ENCODE measurements around the gene TMUB2.

TMUB2 gene

DNA sequence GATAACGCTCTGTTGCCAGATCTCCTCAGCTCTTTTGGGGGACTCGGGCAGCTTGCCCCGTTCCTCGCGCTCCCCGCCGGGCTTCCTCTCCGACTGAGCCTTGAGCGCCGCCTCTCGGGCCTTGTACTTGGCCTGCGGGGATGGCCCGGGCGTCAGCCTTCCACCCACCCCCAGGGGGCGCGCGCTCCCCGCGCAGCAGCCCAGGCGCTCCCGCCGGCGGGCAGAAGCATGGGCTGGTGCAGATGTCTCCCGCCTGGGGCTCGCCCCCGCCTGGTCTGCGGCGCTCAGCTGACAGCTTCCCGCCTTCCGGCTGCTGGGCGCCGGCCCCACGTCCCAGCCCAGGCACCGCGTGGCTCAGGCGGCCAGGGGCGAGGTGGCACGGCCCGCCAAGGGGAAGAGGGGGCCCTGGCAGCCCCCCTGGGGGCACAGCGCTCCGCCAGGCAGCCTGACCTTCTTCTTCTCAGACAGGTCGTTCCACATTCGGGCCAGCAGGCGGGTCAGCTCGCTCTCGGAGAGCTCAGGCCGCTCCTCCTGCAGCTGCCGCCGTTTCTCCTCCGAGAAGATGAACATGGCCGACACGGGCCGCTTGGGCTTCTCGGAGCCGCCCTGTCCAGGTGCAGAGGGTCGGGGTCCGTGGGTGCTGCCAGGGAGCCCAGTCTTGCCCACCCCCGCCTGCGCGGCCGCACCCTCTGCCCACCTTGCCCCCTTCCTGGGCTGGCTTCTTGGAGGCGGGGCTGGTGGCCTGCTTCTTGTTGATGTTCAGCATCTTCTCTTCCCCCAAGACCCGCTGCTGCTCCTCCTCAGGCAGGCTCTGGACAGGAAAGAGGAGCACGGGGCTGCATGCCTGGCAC is 23.8 kb downstream of the TMUB2 start:
- H3K4me3 ChIP-seq (ENCODE audit: low read length, poor library complexity, severe bottlenecking) = no peak overlapping the region
- no peaks in the 10 kb centered on the region for H3K9me3 ChIP-seq (ENCODE audit: insufficient read depth, low read depth, low read length)
- no peak overlapping the region for H3K9ac ChIP-seq (ENCODE audit: low read depth, low read length, poor library complexity, severe bottlenecking)
- no peaks in the 10 kb centered on the region for H3K9me2 ChIP-seq (replicated peaks; ENCODE audit: low read depth, low read length)
- H3K4me2 ChIP-seq (ENCODE audit: low read depth, low read length, poor library complexity, severe bottlenecking) = no peak overlapping the region
- H3K79me2 ChIP-seq (ENCODE audit: insufficient read depth, low read length) = peaks cover 22% of the 10 kb centered on the region; the same call in 1 of the 2 replicates
- H3K36me3 ChIP-seq (ENCODE audit: insufficient read depth, low read length) = peaks cover 74% of the 10 kb centered on the region; the same call in 1 of the 2 replicates
- H3K4me1 ChIP-seq (ENCODE audit: insufficient read depth, low read length, poor library complexity, severe bottlenecking) = peaks cover 2% of the 10 kb centered on the region
- no peaks in the 10 kb centered on the region for H3F3A ChIP-seq (ENCODE audit: low read depth)
- H4K20me1 ChIP-seq (ENCODE audit: insufficient read depth, low read length, poor library complexity, severe bottlenecking) = peaks cover 18% of the 10 kb centered on the region
- no peak overlapping the region for H2AFZ ChIP-seq (ENCODE audit: low read length)
- TF ChIP-seq, protein P1, sequence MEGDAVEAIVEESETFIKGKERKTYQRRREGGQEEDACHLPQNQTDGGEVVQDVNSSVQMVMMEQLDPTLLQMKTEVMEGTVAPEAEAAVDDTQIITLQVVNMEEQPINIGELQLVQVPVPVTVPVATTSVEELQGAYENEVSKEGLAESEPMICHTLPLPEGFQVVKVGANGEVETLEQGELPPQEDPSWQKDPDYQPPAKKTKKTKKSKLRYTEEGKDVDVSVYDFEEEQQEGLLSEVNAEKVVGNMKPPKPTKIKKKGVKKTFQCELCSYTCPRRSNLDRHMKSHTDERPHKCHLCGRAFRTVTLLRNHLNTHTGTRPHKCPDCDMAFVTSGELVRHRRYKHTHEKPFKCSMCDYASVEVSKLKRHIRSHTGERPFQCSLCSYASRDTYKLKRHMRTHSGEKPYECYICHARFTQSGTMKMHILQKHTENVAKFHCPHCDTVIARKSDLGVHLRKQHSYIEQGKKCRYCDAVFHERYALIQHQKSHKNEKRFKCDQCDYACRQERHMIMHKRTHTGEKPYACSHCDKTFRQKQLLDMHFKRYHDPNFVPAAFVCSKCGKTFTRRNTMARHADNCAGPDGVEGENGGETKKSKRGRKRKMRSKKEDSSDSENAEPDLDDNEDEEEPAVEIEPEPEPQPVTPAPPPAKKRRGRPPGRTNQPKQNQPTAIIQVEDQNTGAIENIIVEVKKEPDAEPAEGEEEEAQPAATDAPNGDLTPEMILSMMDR (conservative IDR thresholded peaks at IDR 0.05; ENCODE audit: low read length) = peak; percentile 38
- TF ChIP-seq EZH2phosphoT487 (IDR thresholded peaks at IDR 0.05; ENCODE audit: borderline replicate concordance) = no peak
- H3K27me3 ChIP-seq (ENCODE audit: insufficient read depth, low read length, poor library complexity, severe bottlenecking) = no peaks in the 10 kb centered on the region

DNA sequence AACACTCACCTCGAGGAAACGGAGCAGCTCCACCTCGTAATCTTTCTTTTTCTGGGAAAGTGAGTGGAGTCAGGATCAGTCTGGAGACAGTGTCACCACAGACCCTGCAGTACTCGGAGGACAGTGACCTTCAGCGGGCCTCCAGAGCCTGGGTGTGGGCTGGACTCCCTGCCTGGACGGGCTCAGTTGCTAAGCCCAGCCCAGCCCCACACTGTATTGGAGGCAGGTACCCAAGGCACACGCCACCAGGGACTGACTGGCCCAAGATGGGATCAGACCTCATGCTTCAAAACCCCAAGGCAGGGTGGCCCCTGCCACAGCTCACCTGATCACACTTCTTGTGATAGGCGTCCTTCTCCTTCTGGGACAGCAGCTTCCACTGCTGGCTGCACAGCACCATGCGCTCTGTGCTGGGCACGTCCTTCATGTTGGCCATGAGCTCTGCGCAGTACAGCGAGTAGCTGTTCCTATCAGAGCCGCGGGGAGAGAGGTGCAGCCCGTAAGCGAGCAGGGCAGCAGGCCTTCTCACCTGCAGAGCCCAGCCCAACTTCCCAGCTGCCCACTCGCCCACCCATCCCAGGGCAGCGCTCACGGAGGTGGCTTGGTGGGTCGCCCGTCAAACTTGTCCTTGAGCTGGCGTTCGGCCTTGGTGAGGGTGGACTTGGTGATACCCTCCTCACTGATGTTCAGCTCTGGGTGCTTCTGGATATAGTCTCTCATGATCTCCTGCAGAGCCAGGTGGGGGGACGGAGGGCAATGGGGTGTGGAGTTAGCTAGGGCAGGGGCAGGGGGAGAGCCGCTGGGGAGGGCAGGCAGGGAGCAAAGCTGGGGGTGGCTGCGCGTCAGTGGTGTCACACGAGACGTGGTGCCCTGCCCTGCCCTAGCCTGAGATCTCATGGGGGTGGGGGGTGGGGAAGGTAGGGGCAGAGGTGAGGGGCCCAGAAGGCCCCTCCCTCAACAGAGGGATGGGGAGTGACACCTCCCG is 24.8 kb downstream of the TMUB2 start:
- Histone ChIP-seq H3K4me1 (ENCODE audit: insufficient read depth, low read length, poor library complexity, severe bottlenecking) (peaks cover 12% of the 10 kb centered on the region), H3K27me3 (ENCODE audit: insufficient read depth, low read length, poor library complexity, severe bottlenecking) (no peaks in the 10 kb centered on the region), H3K4me3 (ENCODE audit: low read length, poor library complexity, severe bottlenecking) (no peak overlapping the region), H3K36me3 (ENCODE audit: insufficient read depth, low read length) (peaks cover 85% of the 10 kb centered on the region; the same call in 1 of the 2 replicates), H2AFZ (ENCODE audit: low read length) (no peak overlapping the region), H3K9me3 (ENCODE audit: insufficient read depth, low read depth, low read length) (no peaks in the 10 kb centered on the region), H4K20me1 (ENCODE audit: insufficient read depth, low read length, poor library complexity, severe bottlenecking) (peaks cover 25% of the 10 kb centered on the region), H3K9me2 (replicated peaks; ENCODE audit: low read depth, low read length) (no peaks in the 10 kb centered on the region), H3F3A (ENCODE audit: low read depth) (no peaks in the 10 kb centered on the region), H3K9ac (ENCODE audit: low read depth, low read length, poor library complexity, severe bottlenecking) (no peak overlapping the region), H3K79me2 (ENCODE audit: insufficient read depth, low read length) (peaks cover 32% of the 10 kb centered on the region), H3K4me2 (ENCODE audit: low read depth, low read length, poor library complexity, severe bottlenecking) (no peak overlapping the region)
- TF ChIP-seq EZH2phosphoT487 (IDR thresholded peaks at IDR 0.05; ENCODE audit: borderline replicate concordance) = no peak
- TF ChIP-seq, protein P1 (conservative IDR thresholded peaks at IDR 0.05; ENCODE audit: low read length) = no peak

DNA sequence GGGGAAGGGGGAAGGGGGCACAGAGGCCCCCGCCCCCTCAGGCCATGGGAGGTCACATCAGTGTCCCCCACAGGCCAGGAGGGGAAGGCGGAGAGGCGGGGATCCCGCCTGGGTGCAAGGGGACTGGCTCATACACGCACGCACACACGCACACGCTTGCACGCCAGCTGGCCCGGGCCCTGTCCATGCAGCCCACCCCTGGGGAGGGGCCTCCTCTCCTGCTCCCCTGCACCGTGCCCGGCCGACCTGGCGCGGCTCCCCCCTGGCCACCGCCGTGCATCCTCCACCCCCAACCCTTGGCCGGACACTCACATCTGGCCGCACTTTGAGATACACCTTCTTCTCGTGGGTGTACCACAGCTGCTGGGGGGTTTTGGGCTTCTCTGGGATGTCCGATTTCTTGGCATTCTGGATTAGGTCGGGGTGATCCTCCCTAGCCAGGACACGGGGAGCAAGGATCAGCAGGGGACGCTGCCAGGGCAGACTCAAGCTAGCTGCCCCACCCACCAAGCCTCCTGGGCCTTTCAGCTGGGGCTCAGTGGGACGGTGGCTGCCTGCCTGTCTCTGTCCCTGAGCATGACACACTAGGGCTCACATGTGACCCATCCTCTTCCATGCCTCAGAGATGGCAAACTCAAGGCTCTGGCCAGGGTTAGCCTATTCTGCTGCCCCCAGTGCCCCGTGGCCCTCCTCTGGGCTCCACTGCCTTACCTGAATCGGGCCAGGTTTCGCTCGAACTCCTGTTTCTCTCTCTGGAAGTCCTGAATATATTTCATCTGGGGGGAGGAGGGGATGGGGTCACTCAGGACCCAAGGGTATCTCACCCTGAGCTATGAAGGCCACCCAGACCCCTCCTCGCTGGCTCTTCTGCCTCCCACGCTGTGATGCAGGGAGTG is 26.0 kb downstream of the TMUB2 start:
- Histone ChIP-seq H3K36me3 (ENCODE audit: insufficient read depth, low read length) (peaks cover 77% of the 10 kb centered on the region; the same call in 1 of the 2 replicates), H4K20me1 (ENCODE audit: insufficient read depth, low read length, poor library complexity, severe bottlenecking) (peaks cover 36% of the 10 kb centered on the region)

More for the DNA sequence above, 26.0 kb downstream of the TMUB2 start:
- Histone ChIP-seq H3F3A (ENCODE audit: low read depth) (no peaks in the 10 kb centered on the region), H3K4me3 (ENCODE audit: low read length, poor library complexity, severe bottlenecking) (no peak overlapping the region), H3K4me2 (ENCODE audit: low read depth, low read length, poor library complexity, severe bottlenecking) (no peak overlapping the region), H3K9ac (ENCODE audit: low read depth, low read length, poor library complexity, severe bottlenecking) (no peak overlapping the region), H3K79me2 (ENCODE audit: insufficient read depth, low read length) (peaks cover 44% of the 10 kb centered on the region), H3K9me3 (ENCODE audit: insufficient read depth, low read depth, low read length) (no peaks in the 10 kb centered on the region), H3K4me1 (ENCODE audit: insufficient read depth, low read length, poor library complexity, severe bottlenecking) (peaks cover 24% of the 10 kb centered on the region), H2AFZ (ENCODE audit: low read length) (no peak overlapping the region), H3K27me3 (ENCODE audit: insufficient read depth, low read length, poor library complexity, severe bottlenecking) (no peaks in the 10 kb centered on the region), H3K9me2 (replicated peaks; ENCODE audit: low read depth, low read length) (no peaks in the 10 kb centered on the region)
- no peak for TF ChIP-seq EZH2phosphoT487 (IDR thresholded peaks at IDR 0.05; ENCODE audit: borderline replicate concordance)
- TF ChIP-seq, protein P1 (conservative IDR thresholded peaks at IDR 0.05; ENCODE audit: low read length) = no peak

All from Loucy (cell line).